Lung (tissue), 12 donors: Measurements from ENCODE around the gene ELFN1. TPM values are rescaled to one million over a fixed set of nuclear protein-coding genes. Genes with fewer than 3 reads are reported as not detected.
"Not testable (repeated sequence)": the region's sequence is repeated elsewhere in the genome, so short reads cannot be mapped to it uniquely, and the experiment has no call there.

Experiments
- ATAC-seq: fragments of 200-7000 bp; cut with Tn5 transposase; one replicate; pipeline ENCODE4 v1.9.1; 2020; ENCODE audit warnings: moderate number of reproducible peaks; ENCODE audit not compliant: insufficient read depth, low FRiP score
- DNase-seq, 3 donors: peaks; one replicate each; pipeline ENCODE4 v3.0.0-alpha.2; 2013 to 2017
- H3K27ac ChIP-seq, 2 donors: one replicate each; pipeline ENCODE4 v1.5.1; 2013; ENCODE audit warnings: mild to moderate bottlenecking in 2 of 2, moderate library complexity in 2 of 2, control low read depth in 1 of 2, inconsistent platforms in 1 of 2, low read depth in 1 of 2, low read length in 1 of 2
- H3K27me3 ChIP-seq, 3 donors: one replicate each; pipeline ENCODE4 v1.5.1; 2013; ENCODE audit warnings: low read length in 2 of 3; ENCODE audit not compliant: control insufficient read depth in 3 of 3, insufficient read depth in 3 of 3
- H3K36me3 ChIP-seq, 4 donors: one replicate each; pipeline ENCODE4 v1.5.1; 2013; ENCODE audit warnings: low read length in 4 of 4, mild to moderate bottlenecking in 1 of 4, moderate library complexity in 1 of 4; ENCODE audit not compliant: control insufficient read depth in 4 of 4, insufficient read depth in 4 of 4
- H3K4me1 ChIP-seq, 5 donors: one replicate each; pipeline ENCODE4 v1.5.1; 2013; ENCODE audit warnings: low read length in 5 of 5, mild to moderate bottlenecking in 2 of 5, moderate library complexity in 1 of 5; ENCODE audit not compliant: control insufficient read depth in 5 of 5, insufficient read depth in 5 of 5
- H3K4me3 ChIP-seq: one replicate; pipeline ENCODE4 v1.5.1; 2013; ENCODE audit warnings: mild to moderate bottlenecking, control low read depth, moderate library complexity
- H3K9ac ChIP-seq, 2 donors: one replicate each; pipeline ENCODE4 v1.5.1; 2013; ENCODE audit warnings: low read length in 2 of 2, control low read depth in 1 of 2; ENCODE audit not compliant: insufficient read depth in 1 of 2
- H3K9me3 ChIP-seq, 4 donors: one replicate each; pipeline ENCODE4 v1.5.1; 2013; ENCODE audit warnings: low read length in 3 of 4, mild to moderate bottlenecking in 1 of 4, moderate library complexity in 1 of 4; ENCODE audit not compliant: control insufficient read depth in 4 of 4, insufficient read depth in 3 of 4
- WGBS, 2 donors: extraction: QIAGEN DNeasy Blood & Tissue Kit; methylation state at CpG; one replicate each; pipeline ENCODE4 v1.1.7; 2013; 5-methylcytosine and 5-hydroxymethylcytosine counted together
- polyA plus RNA-seq, 2 donors: library from polyadenylated mRNA; stranded (reverse); fragments of 200-250 nt; gene quantifications; one replicate each; pipeline ENCODE4 v1.2.1, GENCODE V29; 2013
- total RNA-seq, 2 donors: library from RNA; depleted of rRNA in 1 of 2; stranded (reverse); fragments of >200 nt in 1 of 2; gene quantifications; one replicate each; pipeline ENCODE4 v1.2.1, GENCODE V29; 2014 to 2021
- TF ChIP-seq, protein P1 (sequence below): IDR thresholded peaks from 2 replicates; pipeline ENCODE4 v1.5.1; 2012; ENCODE audit warnings: mild to moderate bottlenecking; ENCODE audit errors: control extremely low read depth, extremely low read depth
- donor health status: control.
- donor health status: control.
- donor health status: Bipolar disorder and iron deficiency.
- donor health status: healthy.
- donor health status: DM: yes; HTN: yes; CAD: no.

ELFN1 gene
- total and polyA plus RNA-seq, 4 donors: 0.43 to 1.4 (median 1.0) TPM

DNA sequence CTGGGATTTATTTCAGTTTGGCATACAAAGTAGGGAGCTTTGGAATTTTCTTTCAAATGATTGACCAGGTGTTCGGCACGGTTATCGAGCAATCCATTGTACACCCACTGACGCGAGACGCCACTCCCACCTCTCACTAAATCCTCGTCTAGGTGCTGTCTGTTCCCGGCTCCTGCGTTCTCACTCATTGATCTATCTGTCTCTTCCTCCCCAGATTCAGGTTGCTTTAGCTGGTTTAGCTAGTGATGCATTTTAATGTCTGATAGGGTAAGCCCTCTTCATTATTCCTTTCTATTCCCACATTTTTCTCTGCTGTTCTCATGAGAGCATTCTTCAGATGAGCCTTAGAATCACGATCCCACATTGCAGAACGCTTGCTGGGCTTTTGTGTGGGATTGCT is 91.7 kb downstream of the ELFN1 start:
- no peak for DNase-seq
- Histone ChIP-seq H3K27me3 (no peaks in the 10 kb centered on the region), H3K27ac (no peak overlapping the region), H3K36me3 (no peaks in the 10 kb centered on the region), H3K4me1 (no peaks in the 10 kb centered on the region), H3K9ac (no peak overlapping the region), H3K9me3 (peaks cover 0 to 14% (median 0%) of the 10 kb centered on the region in 4 donors), H3K4me3 (no peak overlapping the region)
- TF ChIP-seq, protein P1, sequence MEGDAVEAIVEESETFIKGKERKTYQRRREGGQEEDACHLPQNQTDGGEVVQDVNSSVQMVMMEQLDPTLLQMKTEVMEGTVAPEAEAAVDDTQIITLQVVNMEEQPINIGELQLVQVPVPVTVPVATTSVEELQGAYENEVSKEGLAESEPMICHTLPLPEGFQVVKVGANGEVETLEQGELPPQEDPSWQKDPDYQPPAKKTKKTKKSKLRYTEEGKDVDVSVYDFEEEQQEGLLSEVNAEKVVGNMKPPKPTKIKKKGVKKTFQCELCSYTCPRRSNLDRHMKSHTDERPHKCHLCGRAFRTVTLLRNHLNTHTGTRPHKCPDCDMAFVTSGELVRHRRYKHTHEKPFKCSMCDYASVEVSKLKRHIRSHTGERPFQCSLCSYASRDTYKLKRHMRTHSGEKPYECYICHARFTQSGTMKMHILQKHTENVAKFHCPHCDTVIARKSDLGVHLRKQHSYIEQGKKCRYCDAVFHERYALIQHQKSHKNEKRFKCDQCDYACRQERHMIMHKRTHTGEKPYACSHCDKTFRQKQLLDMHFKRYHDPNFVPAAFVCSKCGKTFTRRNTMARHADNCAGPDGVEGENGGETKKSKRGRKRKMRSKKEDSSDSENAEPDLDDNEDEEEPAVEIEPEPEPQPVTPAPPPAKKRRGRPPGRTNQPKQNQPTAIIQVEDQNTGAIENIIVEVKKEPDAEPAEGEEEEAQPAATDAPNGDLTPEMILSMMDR: no peak
- WGBS, 2 donors: 82 to 89% methylated on average over 11 of the region's 11 CpGs
- no peak for ATAC-seq

- Histone ChIP-seq H3K9ac (no peak overlapping the region), H3K27me3 (no peaks in the 10 kb centered on the region), H3K4me1 (no peaks in the 10 kb centered on the region), H3K27ac (no peak overlapping the region), H3K9me3 (peaks cover 0 to 14% (median 0%) of the 10 kb centered on the region in 4 donors), H3K36me3 (no peaks in the 10 kb centered on the region), H3K4me3 (no peak overlapping the region)
- DNase-seq (no peak), ATAC-seq (no peak)
- TF ChIP-seq, protein P1: no peak
- 95 to 96% methylated on average over 30 of the region's 30 CpGs for WGBS, 2 donors
Measured at GRCh38 chr7:1762238-1762945, 92.3 kb downstream of the ELFN1 start.

DNA sequence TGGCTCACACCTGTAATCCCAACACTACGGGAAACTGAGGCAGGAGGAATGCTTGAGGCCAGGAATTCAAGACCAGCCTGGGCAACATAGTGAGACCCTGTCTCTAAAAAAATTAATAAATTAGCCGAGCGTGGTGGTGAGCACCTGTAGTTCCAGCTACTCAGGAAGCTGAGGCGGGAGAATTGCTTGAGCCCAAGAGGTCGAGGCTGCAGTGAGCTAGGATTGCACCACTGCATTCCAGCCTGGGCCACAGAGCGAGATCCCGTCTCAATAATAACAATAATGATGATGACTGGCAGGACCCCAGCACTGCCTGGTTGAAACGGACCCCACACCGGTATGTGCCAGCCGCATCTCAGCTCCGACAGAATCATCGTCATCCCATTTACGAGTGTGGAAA is 93.0 kb downstream of the ELFN1 start:
- DNase-seq (no peak), ATAC-seq (no peak)
- Histone ChIP-seq H3K9ac (no peak overlapping the region), H3K27me3 (no peaks in the 10 kb centered on the region), H3K36me3 (no peaks in the 10 kb centered on the region), H3K27ac (no peak overlapping the region), H3K9me3 (peaks cover 0 to 16% (median 0%) of the 10 kb centered on the region in 4 donors), H3K4me1 (no peaks in the 10 kb centered on the region), H3K4me3 (no peak overlapping the region)
- WGBS, 2 donors: 97 to 98% methylated on average over 13 of the region's 13 CpGs
- TF ChIP-seq, protein P1: no peak

DNA sequence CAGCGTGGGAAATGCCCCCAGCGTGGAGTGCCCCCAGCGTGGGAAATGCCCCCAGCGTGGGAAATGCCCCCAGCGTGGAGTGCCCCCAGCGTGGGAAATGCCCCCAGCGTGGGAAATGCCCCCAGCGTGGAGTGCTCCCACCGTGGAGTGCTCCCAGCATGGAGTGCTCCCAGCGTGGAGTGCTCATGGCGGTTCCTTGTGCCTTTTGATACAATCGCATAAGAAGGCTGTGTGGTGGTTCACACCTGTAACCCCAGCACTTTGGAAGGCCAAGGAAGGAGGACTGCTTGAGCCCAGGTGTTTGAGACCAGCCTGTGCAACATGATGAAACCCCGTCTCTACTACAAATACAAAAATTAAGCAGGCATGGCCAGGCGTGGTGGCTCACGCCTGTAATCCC is 93.8 kb downstream of the ELFN1 start:
- not testable (repeated sequence) for H3K9ac ChIP-seq, H3K36me3 ChIP-seq, H3K27ac ChIP-seq, H3K4me3 ChIP-seq, H3K27me3 ChIP-seq, DNase-seq, ATAC-seq, H3K4me1 ChIP-seq
- 94 to 97% methylated on average over 11 to 12 of the region's 15 CpGs for WGBS, 2 donors
- peaks cover 0 to 16% (median 0%) of the 10 kb centered on the region in 4 donors for H3K9me3 ChIP-seq
